Measurements from ENCODE around the gene A3GALT2.

A3GALT2 gene

DNA sequence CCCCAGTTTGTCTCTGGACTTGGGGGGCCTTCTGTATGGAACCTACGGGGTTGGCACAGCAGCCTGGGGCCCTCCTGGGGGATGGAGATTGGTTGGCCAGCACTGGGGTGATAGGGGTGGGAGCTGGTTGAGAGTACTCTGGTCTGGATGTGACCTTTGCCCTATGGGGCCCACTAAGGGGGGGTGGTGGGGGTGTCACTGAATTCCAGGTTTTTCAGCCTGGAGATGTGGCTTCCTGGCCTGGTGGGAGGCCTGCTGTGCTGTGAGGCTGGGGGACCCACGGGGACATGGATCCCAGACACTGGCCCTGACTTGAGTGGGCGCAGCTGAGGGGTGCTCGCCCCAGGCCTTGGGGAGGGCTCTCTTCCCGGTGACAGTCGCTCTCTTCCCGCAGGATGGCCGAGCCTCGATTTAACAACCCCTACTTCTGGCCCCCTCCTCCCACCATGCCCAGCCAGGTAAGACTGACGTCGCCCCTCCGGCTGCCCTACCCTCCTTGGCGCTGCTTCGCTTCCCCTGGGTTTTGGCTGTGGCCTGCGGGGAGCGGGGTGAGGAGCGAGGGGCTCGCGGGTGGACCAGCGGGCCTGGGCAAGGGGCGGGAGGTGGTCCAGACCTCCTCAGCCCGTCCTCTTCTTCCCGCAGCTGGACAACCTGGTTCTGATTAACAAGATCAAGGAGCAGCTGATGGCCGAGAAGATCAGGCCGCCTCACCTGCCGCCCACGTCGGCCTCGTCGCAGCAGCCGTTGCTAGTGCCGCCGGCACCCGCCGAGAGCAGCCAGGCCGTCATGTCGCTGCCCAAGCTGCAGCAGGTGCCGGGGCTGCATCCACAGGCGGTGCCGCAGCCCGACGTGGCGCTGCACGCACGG is 45.0 kb downstream of the A3GALT2 start:
- Histone ChIP-seq H3K4me2 (ENCODE audit: low read length) (no peak overlapping the region), H3K9me3 (ENCODE audit: low read length) (no peaks in the 10 kb centered on the region), H4K20me1 (ENCODE audit: insufficient read depth, low read length) (no peaks in the 10 kb centered on the region), H3K9me2 (ENCODE audit: low read depth, low read length) (no peaks in the 10 kb centered on the region), H3K27me3 (ENCODE audit: insufficient read depth, low read length) (no peaks in the 10 kb centered on the region), H3K36me3 (ENCODE audit: insufficient read depth, low read length) (no peaks in the 10 kb centered on the region), H2AFZ (ENCODE audit: low read length) (no peak overlapping the region), H3K4me3 (ENCODE audit: low read depth, low read length, poor library complexity, severe bottlenecking) (no peak overlapping the region), H3K9ac (ENCODE audit: low read length) (no peak overlapping the region), H3K27ac (ENCODE audit: low read depth, low read length, poor library complexity, severe bottlenecking) (no peak overlapping the region), H3K4me1 (ENCODE audit: insufficient read depth, low read length, severe bottlenecking) (no peaks in the 10 kb centered on the region), H3K79me2 (ENCODE audit: insufficient read depth, low read length) (no peaks in the 10 kb centered on the region), H3F3A (ENCODE audit: insufficient read depth, low read length) (no peaks in the 10 kb centered on the region)
- TF ChIP-seq, protein P1, sequence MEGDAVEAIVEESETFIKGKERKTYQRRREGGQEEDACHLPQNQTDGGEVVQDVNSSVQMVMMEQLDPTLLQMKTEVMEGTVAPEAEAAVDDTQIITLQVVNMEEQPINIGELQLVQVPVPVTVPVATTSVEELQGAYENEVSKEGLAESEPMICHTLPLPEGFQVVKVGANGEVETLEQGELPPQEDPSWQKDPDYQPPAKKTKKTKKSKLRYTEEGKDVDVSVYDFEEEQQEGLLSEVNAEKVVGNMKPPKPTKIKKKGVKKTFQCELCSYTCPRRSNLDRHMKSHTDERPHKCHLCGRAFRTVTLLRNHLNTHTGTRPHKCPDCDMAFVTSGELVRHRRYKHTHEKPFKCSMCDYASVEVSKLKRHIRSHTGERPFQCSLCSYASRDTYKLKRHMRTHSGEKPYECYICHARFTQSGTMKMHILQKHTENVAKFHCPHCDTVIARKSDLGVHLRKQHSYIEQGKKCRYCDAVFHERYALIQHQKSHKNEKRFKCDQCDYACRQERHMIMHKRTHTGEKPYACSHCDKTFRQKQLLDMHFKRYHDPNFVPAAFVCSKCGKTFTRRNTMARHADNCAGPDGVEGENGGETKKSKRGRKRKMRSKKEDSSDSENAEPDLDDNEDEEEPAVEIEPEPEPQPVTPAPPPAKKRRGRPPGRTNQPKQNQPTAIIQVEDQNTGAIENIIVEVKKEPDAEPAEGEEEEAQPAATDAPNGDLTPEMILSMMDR (IDR thresholded peaks at IDR 0.05; ENCODE audit: low read length): no peak
- no peak for TF ChIP-seq EZH2 (IDR thresholded peaks at IDR 0.05; ENCODE audit: borderline replicate concordance, low read length)

DNA sequence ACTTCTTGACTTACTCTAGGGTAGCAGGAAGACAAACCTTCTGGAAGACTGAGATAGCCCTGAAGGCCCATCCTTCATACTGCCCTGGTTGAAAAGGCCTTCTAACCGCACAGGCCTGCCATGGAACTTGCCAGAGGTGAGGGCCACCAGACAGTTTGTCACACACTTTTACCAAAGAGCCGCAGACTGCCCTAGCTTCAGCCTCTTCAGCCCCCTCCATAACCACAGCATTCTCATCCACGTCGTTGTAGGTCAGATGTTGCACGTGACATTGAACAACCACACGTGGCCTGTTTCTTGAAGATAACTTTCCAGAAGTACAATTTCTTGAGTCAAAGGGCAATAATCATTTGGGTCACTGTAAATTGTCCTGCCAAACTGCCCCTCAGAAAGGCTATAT is 45.7 kb downstream of the A3GALT2 start:
- H3K9me2 ChIP-seq (ENCODE audit: low read depth, low read length): no peaks in the 10 kb centered on the region
- no peak overlapping the region for H3K4me2 ChIP-seq (ENCODE audit: low read length)
- H3K27ac ChIP-seq (ENCODE audit: low read depth, low read length, poor library complexity, severe bottlenecking): no peak overlapping the region
- H3K36me3 ChIP-seq (ENCODE audit: insufficient read depth, low read length): no peaks in the 10 kb centered on the region
- H3K9ac ChIP-seq (ENCODE audit: low read length): no peak overlapping the region
- no peaks in the 10 kb centered on the region for H3F3A ChIP-seq (ENCODE audit: insufficient read depth, low read length)
- no peaks in the 10 kb centered on the region for H3K79me2 ChIP-seq (ENCODE audit: insufficient read depth, low read length)
- H2AFZ ChIP-seq (ENCODE audit: low read length): no peak overlapping the region
- no peaks in the 10 kb centered on the region for H3K4me1 ChIP-seq (ENCODE audit: insufficient read depth, low read length, severe bottlenecking)
- H4K20me1 ChIP-seq (ENCODE audit: insufficient read depth, low read length): no peaks in the 10 kb centered on the region
- no peaks in the 10 kb centered on the region for H3K27me3 ChIP-seq (ENCODE audit: insufficient read depth, low read length)
- no peak overlapping the region for H3K4me3 ChIP-seq (ENCODE audit: low read depth, low read length, poor library complexity, severe bottlenecking)
- no peaks in the 10 kb centered on the region for H3K9me3 ChIP-seq (ENCODE audit: low read length)
- TF ChIP-seq, protein P1 (IDR thresholded peaks at IDR 0.05; ENCODE audit: low read length): no peak
- no peak for TF ChIP-seq EZH2 (IDR thresholded peaks at IDR 0.05; ENCODE audit: borderline replicate concordance, low read length)

DNA sequence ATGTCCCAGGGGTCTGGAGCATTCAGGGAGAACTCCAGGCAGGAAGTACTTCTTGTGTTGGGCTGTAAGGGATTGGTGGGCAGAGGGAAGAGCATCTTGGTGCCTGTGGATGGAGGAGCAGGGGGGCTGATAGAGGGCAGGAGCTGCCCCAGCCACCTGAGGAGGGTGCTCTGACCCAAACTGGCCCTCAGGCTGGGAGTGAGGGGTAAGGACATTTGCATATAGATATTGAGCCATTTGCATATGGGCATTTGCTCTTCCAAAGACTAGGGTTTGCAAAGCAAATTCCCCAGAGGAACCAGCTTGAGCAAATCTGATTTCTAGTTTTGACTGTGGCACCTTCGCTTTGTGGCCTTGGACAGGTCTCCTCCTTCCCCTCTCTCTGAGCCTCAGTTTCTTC is 46.5 kb downstream of the A3GALT2 start:
- H3F3A ChIP-seq (ENCODE audit: insufficient read depth, low read length): no peaks in the 10 kb centered on the region
- no peaks in the 10 kb centered on the region for H3K9me2 ChIP-seq (ENCODE audit: low read depth, low read length)
- no peaks in the 10 kb centered on the region for H4K20me1 ChIP-seq (ENCODE audit: insufficient read depth, low read length)
- H3K27ac ChIP-seq (ENCODE audit: low read depth, low read length, poor library complexity, severe bottlenecking): no peak overlapping the region
- no peak overlapping the region for H3K4me2 ChIP-seq (ENCODE audit: low read length)
- H3K4me1 ChIP-seq (ENCODE audit: insufficient read depth, low read length, severe bottlenecking): no peaks in the 10 kb centered on the region
- no peaks in the 10 kb centered on the region for H3K27me3 ChIP-seq (ENCODE audit: insufficient read depth, low read length)
- no peak overlapping the region for H3K9ac ChIP-seq (ENCODE audit: low read length)
- H3K79me2 ChIP-seq (ENCODE audit: insufficient read depth, low read length): no peaks in the 10 kb centered on the region
- H2AFZ ChIP-seq (ENCODE audit: low read length): no peak overlapping the region
- no peaks in the 10 kb centered on the region for H3K36me3 ChIP-seq (ENCODE audit: insufficient read depth, low read length)
- no peak overlapping the region for H3K4me3 ChIP-seq (ENCODE audit: low read depth, low read length, poor library complexity, severe bottlenecking)
- no peaks in the 10 kb centered on the region for H3K9me3 ChIP-seq (ENCODE audit: low read length)
- TF ChIP-seq, protein P1 (IDR thresholded peaks at IDR 0.05; ENCODE audit: low read length): no peak
- no peak for TF ChIP-seq EZH2 (IDR thresholded peaks at IDR 0.05; ENCODE audit: borderline replicate concordance, low read length)

All from OCI-LY1 (cell line).